ENCODE data around the gene ETS1.

ETS1 gene

GRCh38 chr11:128500493-128500892, 86.9 kb downstream of the ETS1 start:
- no peak for TF ChIP-seq CTCF (IDR thresholded peaks at IDR 0.05; ENCODE audit: low read depth, low read length)
- no peak for DNase-seq (ENCODE audit: extremely low read depth, low read depth)

- no peak for TF ChIP-seq CTCF (IDR thresholded peaks at IDR 0.05; ENCODE audit: low read depth, low read length)
- DNase-seq (ENCODE audit: extremely low read depth, low read depth): no peak
Observed at GRCh38 chr11:128499613-128500253, 87.6 kb downstream of the ETS1 start.

GRCh38 chr11:128498721-128499245, 88.6 kb downstream of the ETS1 start:
- no peak for DNase-seq (ENCODE audit: extremely low read depth, low read depth)
- no peak for TF ChIP-seq CTCF (IDR thresholded peaks at IDR 0.05; ENCODE audit: low read depth, low read length)

- no peak for TF ChIP-seq CTCF (IDR thresholded peaks at IDR 0.05; ENCODE audit: low read depth, low read length)
- no peak for DNase-seq (ENCODE audit: extremely low read depth, low read depth)
Observed at GRCh38 chr11:128497776-128498095, 89.6 kb downstream of the ETS1 start.

GRCh38 chr11:128497061-128497775, 90.1 kb downstream of the ETS1 start:
- peak; percentile 96 for DNase-seq (ENCODE audit: extremely low read depth, low read depth)
- TF ChIP-seq CTCF (IDR thresholded peaks at IDR 0.05; ENCODE audit: low read depth, low read length): no peak

- DNase-seq (ENCODE audit: extremely low read depth, low read depth): no peak
- TF ChIP-seq CTCF (IDR thresholded peaks at IDR 0.05; ENCODE audit: low read depth, low read length): no peak
Observed at GRCh38 chr11:128496692-128497060, 90.7 kb downstream of the ETS1 start.

- no peak for TF ChIP-seq CTCF (IDR thresholded peaks at IDR 0.05; ENCODE audit: low read depth, low read length)
- DNase-seq (ENCODE audit: extremely low read depth, low read depth): no peak
Observed at GRCh38 chr11:128496249-128496648, 91.1 kb downstream of the ETS1 start.
